IMR-90 (cell line): ENCODE data around the gene IL34. TPM values are rescaled to one million over a fixed set of nuclear protein-coding genes. Genes with fewer than 3 reads are reported as not detected.
"Not testable (repeated sequence)": the region's sequence is repeated elsewhere in the genome, so short reads cannot be mapped to it uniquely, and the experiment has no call there.

Source experiments
- ATAC-seq: fragments of 200-7000 bp; cut with Tn5 transposase; 2 replicates; pipeline ENCODE4 v1.9.1; 2020; ENCODE audit warnings: low read depth, mild to moderate bottlenecking, moderate library complexity
- BruUV-seq: library from RNA; stranded (reverse); fragments of 400-500 nt; replicated peaks from 2 replicates; lab custom pipeline; 2021; lab: Mats Ljungman, UMichigan
- CTCF ChIA-PET: fragments of 300-600 bp; formaldehyde crosslinking; extraction: SDS; loops from one replicate; lab custom pipeline; 2021; ENCODE audit warnings: antibody characterized with exemption; lab: Yijun Ruan, JAX
- POLR2A ChIA-PET: fragments of 300-600 bp; sonication (Branson Sonifier 250); formaldehyde crosslinking; loops from one replicate; lab custom pipeline; 2022; ENCODE audit warnings: antibody characterized with exemption; ENCODE audit not compliant: unreplicated experiment; lab: Charles Lee
- DNase-seq: peaks from one replicate; pipeline ENCODE4 v3.0.0; 2013
- H2AFZ ChIP-seq: replicated peaks from 2 replicates; pipeline ENCODE3; 2013; ENCODE audit warnings: low read length, mild to moderate bottlenecking; ENCODE audit not compliant: poor library complexity
- H2AK5ac ChIP-seq: 2 replicates; pipeline ENCODE4 v1.6.1; 2013; ENCODE audit warnings: low read depth, low read length, inconsistent platforms
- H2AK9ac ChIP-seq: replicated peaks from 2 replicates; pipeline ENCODE3; 2013; ENCODE audit warnings: mild to moderate bottlenecking, low read depth, low read length, moderate library complexity; ENCODE audit not compliant: poor library complexity
- H2BK120ac ChIP-seq: 2 replicates; pipeline ENCODE4 v1.6.1; 2013; ENCODE audit warnings: low read depth, low read length, inconsistent platforms
- H2BK15ac ChIP-seq: 3 replicates; pipeline ENCODE4 v1.6.1; 2013; ENCODE audit warnings: low read depth, low read length, inconsistent platforms
- H2BK20ac ChIP-seq: 2 replicates; pipeline ENCODE4 v1.6.1; 2013; ENCODE audit warnings: low read depth, mild to moderate bottlenecking, inconsistent platforms, low read length, moderate library complexity
- H2BK5ac ChIP-seq: 2 replicates; pipeline ENCODE4 v1.6.1; 2013; ENCODE audit warnings: mild to moderate bottlenecking, low read depth, low read length, inconsistent platforms; ENCODE audit not compliant: poor library complexity, severe bottlenecking
- H3K14ac ChIP-seq: replicated peaks from 2 replicates; pipeline ENCODE4 v1.6.1; 2013; ENCODE audit warnings: low read depth, low read length, inconsistent platforms
- H3K18ac ChIP-seq: 2 replicates; pipeline ENCODE4 v1.6.1; 2013; ENCODE audit warnings: low read depth, low read length, control low read depth
- H3K23ac ChIP-seq: 2 replicates; pipeline ENCODE4 v1.6.1; 2013; ENCODE audit warnings: low read depth, low read length, inconsistent platforms
- H3K27ac ChIP-seq: 2 replicates; pipeline ENCODE4 v1.5.1; 2013; ENCODE audit warnings: mild to moderate bottlenecking, control low read depth, low read length; ENCODE audit not compliant: insufficient read depth
- H3K27me3 ChIP-seq: 2 replicates; pipeline ENCODE4 v1.6.1; 2013; ENCODE audit warnings: low read length; ENCODE audit not compliant: control insufficient read depth, insufficient read depth
- H3K36me3 ChIP-seq: 2 replicates; pipeline ENCODE4 v1.6.1; 2013; ENCODE audit warnings: low read length, mixed read lengths; ENCODE audit not compliant: control insufficient read depth, insufficient read depth
- H3K4ac ChIP-seq: 2 replicates; pipeline ENCODE4 v1.6.1; 2013; ENCODE audit warnings: low read depth, low read length, inconsistent platforms
- H3K4me1 ChIP-seq: 2 replicates; pipeline ENCODE4 v1.6.1; 2013; ENCODE audit warnings: low read length, mixed read lengths; ENCODE audit not compliant: control insufficient read depth, insufficient read depth
- H3K4me2 ChIP-seq: 2 replicates; pipeline ENCODE4 v1.6.1; 2013; ENCODE audit warnings: low read depth, mild to moderate bottlenecking, control low read depth, low read length, moderate library complexity
- H3K4me3 ChIP-seq: 2 replicates; pipeline ENCODE4 v1.5.1; 2013; ENCODE audit warnings: low read depth, mild to moderate bottlenecking, control low read depth, low read length, moderate library complexity; ENCODE audit not compliant: insufficient read depth
- H3K56ac ChIP-seq: 2 replicates; pipeline ENCODE4 v1.6.1; 2013; ENCODE audit warnings: low read length, inconsistent platforms; ENCODE audit not compliant: insufficient read depth; ENCODE audit errors: extremely low read depth
- H3K79me1 ChIP-seq, 2 experiments: 2 replicates each; pipeline ENCODE4 v1.6.1; 2013; ENCODE audit warnings: low read length in 2 of 2, inconsistent platforms in 1 of 2, low read depth in 1 of 2
- H3K9ac ChIP-seq: 2 replicates; pipeline ENCODE4 v1.6.1; 2013; ENCODE audit warnings: low read depth, low read length, control low read depth
- H3K9me1 ChIP-seq: 2 replicates; pipeline ENCODE4 v1.6.1; 2013; ENCODE audit warnings: low read length, inconsistent platforms; ENCODE audit not compliant: insufficient read depth
- H3K9me3 ChIP-seq: 2 replicates; pipeline ENCODE4 v1.6.1; 2013; ENCODE audit warnings: low read length; ENCODE audit not compliant: control insufficient read depth, insufficient read depth
- H4K20me1 ChIP-seq: 2 replicates; pipeline ENCODE4 v1.6.1; 2013; ENCODE audit warnings: low read length, inconsistent platforms; ENCODE audit not compliant: insufficient read depth
- H4K5ac ChIP-seq: 2 replicates; pipeline ENCODE4 v1.6.1; 2013; ENCODE audit warnings: mild to moderate bottlenecking, low read depth, low read length, control low read depth
- H4K8ac ChIP-seq, 2 experiments: 2 replicates each; pipeline ENCODE4 v1.6.1; 2013; ENCODE audit warnings: low read depth in 2 of 2, low read length in 2 of 2, control low read depth in 1 of 2, inconsistent platforms in 1 of 2
- H4K91ac ChIP-seq: 2 replicates; pipeline ENCODE4 v1.6.1; 2013; ENCODE audit warnings: low read depth, low read length, inconsistent platforms; ENCODE audit not compliant: insufficient read depth
- BHLHE40 ChIP-seq: fragments of 150-350 bp; IDR thresholded peaks from 2 replicates; pipeline ENCODE4 v1.6.1; 2016; ENCODE audit warnings: mild to moderate bottlenecking, low read depth, low read length
- CEBPB ChIP-seq: IDR thresholded peaks from 2 replicates; pipeline ENCODE4 v1.6.1; 2012; ENCODE audit warnings: low read depth, low read length, improper control_type of control experiment
- NFE2L2 ChIP-seq: fragments of 150-350 bp; IDR thresholded peaks from 2 replicates; pipeline ENCODE4 v1.6.1; 2016; ENCODE audit warnings: low read depth, mild to moderate bottlenecking, low read length
- RFX5 ChIP-seq: IDR thresholded peaks from 2 replicates; pipeline ENCODE4 v1.8.0; 2012; ENCODE audit warnings: low read depth, mild to moderate bottlenecking, low read length, moderate library complexity
- SMC3 ChIP-seq: fragments of 150-350 bp; IDR thresholded peaks from 2 replicates; pipeline ENCODE4 v1.6.1; 2016; ENCODE audit warnings: low read depth, mild to moderate bottlenecking, antibody characterized with exemption, low read length, moderate library complexity
- WGBS, 2 experiments: methylation state at CpG; one replicate each; pipeline versions ENCODE4 v1.1.5 to v1.1.7; 2013; ENCODE audit warnings: missing lambda C conversion rate in 2 of 2; ENCODE audit not compliant: insufficient read length in 1 of 2; ENCODE audit errors: extremely low coverage in 2 of 2; 5-methylcytosine and 5-hydroxymethylcytosine counted together
- dilution Hi-C: fragments of 300-500 bp; cut with HindIII; formaldehyde crosslinking; loops from one replicate; pipeline ENCODE4 v1.14.3; 2018; ENCODE audit warnings: low sequenced_read_pairs; ENCODE audit not compliant: unreplicated experiment
- in situ Hi-C: fragments of 300-500 bp; cut with MboI; formaldehyde crosslinking; loops from 3 replicates; pipeline ENCODE4 v1.14.3; 2019; ENCODE audit warnings: low sequenced_read_pairs, inconsistent platforms, mixed read lengths
- intact Hi-C: fragments of 100-400 bp; cut with micrococcal nuclease; formaldehyde crosslinking; loops from 2 replicates; pipeline ENCODE4 v1.10.0; 2022
- polyA plus RNA-seq, 3 experiments: library from polyadenylated mRNA; depleted of rRNA; stranded (reverse); fragments of >200 nt; gene quantifications; 2 replicates each; pipeline ENCODE4 v1.2.3, GENCODE V29; 2012; ENCODE audit warnings: low replicate concordance in 1 of 3
- total RNA-seq: library from RNA; depleted of rRNA; stranded (reverse); fragments of >200 nt; gene quantifications from 2 replicates; pipeline ENCODE4 v1.2.3, GENCODE V29; 2012

IL34 gene
- total and polyA plus RNA-seq, 2 of the 4 experiments (the other 2 are of a cell fraction) = 1.3 to 2.5 TPM

DNA sequence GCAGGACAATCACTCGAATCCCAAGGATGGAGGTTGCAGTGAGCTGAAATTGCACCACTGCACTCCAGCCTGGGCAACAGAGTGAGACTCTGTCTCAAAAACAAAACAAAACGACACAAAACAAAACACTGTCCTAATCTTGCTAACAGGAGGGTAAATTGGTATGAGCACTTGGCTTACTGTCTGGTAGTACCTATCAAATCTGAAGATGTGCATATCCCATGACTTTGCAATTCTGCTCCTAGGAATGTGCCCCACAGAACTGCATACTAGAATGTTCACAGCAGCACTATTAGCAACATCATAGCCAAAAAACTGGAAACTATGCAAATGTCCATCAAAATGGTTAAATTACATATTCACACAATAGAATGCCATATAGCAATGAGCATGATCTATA lies 23.8 kb downstream of the IL34 start (continued):
- no peak for TF ChIP-seq BHLHE40
- TF ChIP-seq SMC3 = no peak
- TF ChIP-seq RFX5 = no peak
- no peak for TF ChIP-seq NFE2L2
- no peak for TF ChIP-seq CEBPB

DNA sequence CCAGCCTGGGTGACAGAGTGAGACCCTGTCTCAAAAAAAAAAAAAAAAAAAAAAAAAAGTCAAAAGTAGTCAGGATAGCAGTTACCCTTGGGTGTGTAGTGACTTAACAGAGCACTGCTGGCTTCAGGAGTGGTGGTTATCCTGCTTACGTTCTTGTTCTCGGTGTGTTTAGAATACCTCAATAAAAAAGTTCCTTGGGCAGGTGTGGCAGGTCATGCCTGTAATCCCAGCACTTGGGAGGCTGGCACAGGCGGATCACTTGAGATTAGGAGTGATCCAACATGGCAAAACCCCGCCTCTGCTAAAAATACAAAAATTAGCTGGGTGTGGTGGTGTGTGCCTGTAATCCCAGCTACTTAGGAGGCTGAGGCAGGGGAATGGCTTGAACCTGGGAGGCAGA lies 24.6 kb downstream of the IL34 start:
- in situ Hi-C loops, H3K56ac ChIP-seq: not testable (repeated sequence)

More for the DNA sequence above, 24.6 kb downstream of the IL34 start:
- POLR2A ChIA-PET, H2BK20ac ChIP-seq, H2BK5ac ChIP-seq, H3K4ac ChIP-seq, H4K5ac ChIP-seq, H3K23ac ChIP-seq, H3K14ac ChIP-seq, H2AK5ac ChIP-seq, H2AK9ac ChIP-seq, H3K18ac ChIP-seq, BruUV-seq, H2BK120ac ChIP-seq, H3K4me1 ChIP-seq, H3K9me3 ChIP-seq, intact Hi-C loops, H3K9me1 ChIP-seq, CTCF ChIA-PET, H2BK15ac ChIP-seq, H3K4me2 ChIP-seq, H3K9ac ChIP-seq, DNase-seq, H4K8ac ChIP-seq, H4K91ac ChIP-seq, H3K27me3 ChIP-seq, H2AFZ ChIP-seq, H3K4me3 ChIP-seq, H3K27ac ChIP-seq, ATAC-seq: not testable (repeated sequence)
- Histone ChIP-seq H3K79me1 (peaks cover 20 to 54% of the 10 kb centered on the region in 2 experiments; a peak in 3 of 4 replicates), H3K36me3 (peaks cover 65% of the 10 kb centered on the region), H4K20me1 (peaks cover 38% of the 10 kb centered on the region)
- no CpG with 5 or more reads among the region's 4 CpGs for WGBS, 2 experiments
- dilution Hi-C loops = loop anchor here (10.0 kb wide), 1 partner anchor 94 kb away; no protein-coding TSS in a partner anchor
